ENCODE data around the gene KSR1.

Gene KSR1

GRCh38 chr17:27585792-27586191 is 129.5 kb downstream of the KSR1 start:
- Histone ChIP-seq H3K9me3 (ENCODE audit: low read length) (no peaks in the 10 kb centered on the region), H2AFZ (ENCODE audit: low read depth, low read length) (no peak overlapping the region), H3K4me3 (ENCODE audit: low read length) (no peak overlapping the region), H3K4me1 (ENCODE audit: insufficient read depth, low read length) (no peaks in the 10 kb centered on the region), H3K27me3 (ENCODE audit: insufficient read depth, low read length) (no peaks in the 10 kb centered on the region), H3K36me3 (ENCODE audit: insufficient read depth, low read length) (no peaks in the 10 kb centered on the region)

- H3K4me3 ChIP-seq (ENCODE audit: low read length), result no peak overlapping the region
- no peaks in the 10 kb centered on the region for H3K36me3 ChIP-seq (ENCODE audit: insufficient read depth, low read length)
- H3K27me3 ChIP-seq (ENCODE audit: insufficient read depth, low read length), result no peaks in the 10 kb centered on the region
- H2AFZ ChIP-seq (ENCODE audit: low read depth, low read length), result no peak overlapping the region
- H3K4me1 ChIP-seq (ENCODE audit: insufficient read depth, low read length), result no peaks in the 10 kb centered on the region
- no peaks in the 10 kb centered on the region for H3K9me3 ChIP-seq (ENCODE audit: low read length)
These were observed 130.0 kb downstream of the KSR1 start for GRCh38 chr17:27586203-27586721.

GRCh38 chr17:27588354-27588753 is 132.1 kb downstream of the KSR1 start:
- no peaks in the 10 kb centered on the region for H3K4me1 ChIP-seq (ENCODE audit: insufficient read depth, low read length)
- H3K36me3 ChIP-seq (ENCODE audit: insufficient read depth, low read length), result no peaks in the 10 kb centered on the region
- no peaks in the 10 kb centered on the region for H3K27me3 ChIP-seq (ENCODE audit: insufficient read depth, low read length)

GRCh38 chr17:27590864-27591263 is 134.6 kb downstream of the KSR1 start:
- H2AFZ ChIP-seq (ENCODE audit: low read depth, low read length), result no peak overlapping the region
- H3K27me3 ChIP-seq (ENCODE audit: insufficient read depth, low read length), result no peaks in the 10 kb centered on the region
- H3K4me1 ChIP-seq (ENCODE audit: insufficient read depth, low read length), result no peaks in the 10 kb centered on the region
- H3K4me3 ChIP-seq (ENCODE audit: low read length), result no peak overlapping the region
- no peaks in the 10 kb centered on the region for H3K9me3 ChIP-seq (ENCODE audit: low read length)
- H3K36me3 ChIP-seq (ENCODE audit: insufficient read depth, low read length), result no peaks in the 10 kb centered on the region

More at GRCh38 chr17:27588354-27588753, 132.1 kb downstream of the KSR1 start:
- no peak overlapping the region for H3K4me3 ChIP-seq (ENCODE audit: low read length)
- H3K9me3 ChIP-seq (ENCODE audit: low read length), result no peaks in the 10 kb centered on the region
- H2AFZ ChIP-seq (ENCODE audit: low read depth, low read length), result no peak overlapping the region

GRCh38 chr17:27591986-27592385 is 135.7 kb downstream of the KSR1 start:
- Histone ChIP-seq H3K9me3 (ENCODE audit: low read length) (no peaks in the 10 kb centered on the region), H3K4me1 (ENCODE audit: insufficient read depth, low read length) (no peaks in the 10 kb centered on the region), H2AFZ (ENCODE audit: low read depth, low read length) (no peak overlapping the region), H3K36me3 (ENCODE audit: insufficient read depth, low read length) (no peaks in the 10 kb centered on the region), H3K27me3 (ENCODE audit: insufficient read depth, low read length) (no peaks in the 10 kb centered on the region), H3K4me3 (ENCODE audit: low read length) (no peak overlapping the region)

GRCh38 chr17:27593232-27593856 is 137.1 kb downstream of the KSR1 start:
- Histone ChIP-seq H3K36me3 (ENCODE audit: insufficient read depth, low read length) (no peaks in the 10 kb centered on the region), H2AFZ (ENCODE audit: low read depth, low read length) (no peak overlapping the region), H3K27me3 (ENCODE audit: insufficient read depth, low read length) (no peaks in the 10 kb centered on the region), H3K4me3 (ENCODE audit: low read length) (no peak overlapping the region), H3K9me3 (ENCODE audit: low read length) (no peaks in the 10 kb centered on the region), H3K4me1 (ENCODE audit: insufficient read depth, low read length) (no peaks in the 10 kb centered on the region)

GRCh38 chr17:27593857-27594255 is 137.6 kb downstream of the KSR1 start:
- Histone ChIP-seq H3K9me3 (ENCODE audit: low read length) (no peaks in the 10 kb centered on the region), H3K4me1 (ENCODE audit: insufficient read depth, low read length) (no peaks in the 10 kb centered on the region), H3K4me3 (ENCODE audit: low read length) (no peak overlapping the region), H3K27me3 (ENCODE audit: insufficient read depth, low read length) (no peaks in the 10 kb centered on the region), H3K36me3 (ENCODE audit: insufficient read depth, low read length) (no peaks in the 10 kb centered on the region), H2AFZ (ENCODE audit: low read depth, low read length) (no peak overlapping the region)

GRCh38 chr17:27595208-27595607 is 139.0 kb downstream of the KSR1 start:
- H3K27me3 ChIP-seq (ENCODE audit: insufficient read depth, low read length), result no peaks in the 10 kb centered on the region
- no peaks in the 10 kb centered on the region for H3K36me3 ChIP-seq (ENCODE audit: insufficient read depth, low read length)
- no peak overlapping the region for H3K4me3 ChIP-seq (ENCODE audit: low read length)
- H3K9me3 ChIP-seq (ENCODE audit: low read length), result no peaks in the 10 kb centered on the region
- H2AFZ ChIP-seq (ENCODE audit: low read depth, low read length), result no peak overlapping the region
- no peaks in the 10 kb centered on the region for H3K4me1 ChIP-seq (ENCODE audit: insufficient read depth, low read length)

- Histone ChIP-seq H2AFZ (ENCODE audit: low read depth, low read length) (no peak overlapping the region), H3K36me3 (ENCODE audit: insufficient read depth, low read length) (no peaks in the 10 kb centered on the region), H3K4me1 (ENCODE audit: insufficient read depth, low read length) (peaks cover 8% of the 10 kb centered on the region), H3K9me3 (ENCODE audit: low read length) (no peaks in the 10 kb centered on the region), H3K27me3 (ENCODE audit: insufficient read depth, low read length) (no peaks in the 10 kb centered on the region), H3K4me3 (ENCODE audit: low read length) (no peak overlapping the region)
These were observed 139.8 kb downstream of the KSR1 start for GRCh38 chr17:27596096-27596495.

GRCh38 chr17:27596566-27597187 is 140.4 kb downstream of the KSR1 start:
- H3K4me3 ChIP-seq (ENCODE audit: low read length), result no peak overlapping the region
- no peaks in the 10 kb centered on the region for H3K27me3 ChIP-seq (ENCODE audit: insufficient read depth, low read length)
- H3K9me3 ChIP-seq (ENCODE audit: low read length), result no peaks in the 10 kb centered on the region
- no peak overlapping the region for H2AFZ ChIP-seq (ENCODE audit: low read depth, low read length)
- no peaks in the 10 kb centered on the region for H3K36me3 ChIP-seq (ENCODE audit: insufficient read depth, low read length)
- H3K4me1 ChIP-seq (ENCODE audit: insufficient read depth, low read length), result peaks cover 9% of the 10 kb centered on the region

- Histone ChIP-seq H3K4me3 (ENCODE audit: low read length) (no peak overlapping the region), H3K4me1 (ENCODE audit: insufficient read depth, low read length) (peaks cover 9% of the 10 kb centered on the region), H3K27me3 (ENCODE audit: insufficient read depth, low read length) (no peaks in the 10 kb centered on the region), H2AFZ (ENCODE audit: low read depth, low read length) (no peak overlapping the region), H3K9me3 (ENCODE audit: low read length) (no peaks in the 10 kb centered on the region), H3K36me3 (ENCODE audit: insufficient read depth, low read length) (no peaks in the 10 kb centered on the region)
These were observed 140.9 kb downstream of the KSR1 start for GRCh38 chr17:27597188-27597580.

- Histone ChIP-seq H3K4me3 (ENCODE audit: low read length) (no peak overlapping the region), H3K4me1 (ENCODE audit: insufficient read depth, low read length) (peaks cover 9% of the 10 kb centered on the region), H2AFZ (ENCODE audit: low read depth, low read length) (no peak overlapping the region), H3K9me3 (ENCODE audit: low read length) (no peaks in the 10 kb centered on the region), H3K27me3 (ENCODE audit: insufficient read depth, low read length) (no peaks in the 10 kb centered on the region), H3K36me3 (ENCODE audit: insufficient read depth, low read length) (no peaks in the 10 kb centered on the region)
These were observed 141.6 kb downstream of the KSR1 start for GRCh38 chr17:27597783-27598320.

GRCh38 chr17:27598337-27599050 is 142.2 kb downstream of the KSR1 start:
- Histone ChIP-seq H3K4me1 (ENCODE audit: insufficient read depth, low read length) (peaks cover 9% of the 10 kb centered on the region), H3K27me3 (ENCODE audit: insufficient read depth, low read length) (no peaks in the 10 kb centered on the region), H3K36me3 (ENCODE audit: insufficient read depth, low read length) (no peaks in the 10 kb centered on the region), H2AFZ (ENCODE audit: low read depth, low read length) (no peak overlapping the region), H3K9me3 (ENCODE audit: low read length) (no peaks in the 10 kb centered on the region), H3K4me3 (ENCODE audit: low read length) (no peak overlapping the region)

Measured in neuron (in vitro differentiated cells).